ENCODE data around the gene GOLGA1.
"Not testable (repeated sequence)": the region's sequence is repeated elsewhere in the genome, so short reads cannot be mapped to it uniquely, and the experiment has no call there.

Gene GOLGA1, protein sequence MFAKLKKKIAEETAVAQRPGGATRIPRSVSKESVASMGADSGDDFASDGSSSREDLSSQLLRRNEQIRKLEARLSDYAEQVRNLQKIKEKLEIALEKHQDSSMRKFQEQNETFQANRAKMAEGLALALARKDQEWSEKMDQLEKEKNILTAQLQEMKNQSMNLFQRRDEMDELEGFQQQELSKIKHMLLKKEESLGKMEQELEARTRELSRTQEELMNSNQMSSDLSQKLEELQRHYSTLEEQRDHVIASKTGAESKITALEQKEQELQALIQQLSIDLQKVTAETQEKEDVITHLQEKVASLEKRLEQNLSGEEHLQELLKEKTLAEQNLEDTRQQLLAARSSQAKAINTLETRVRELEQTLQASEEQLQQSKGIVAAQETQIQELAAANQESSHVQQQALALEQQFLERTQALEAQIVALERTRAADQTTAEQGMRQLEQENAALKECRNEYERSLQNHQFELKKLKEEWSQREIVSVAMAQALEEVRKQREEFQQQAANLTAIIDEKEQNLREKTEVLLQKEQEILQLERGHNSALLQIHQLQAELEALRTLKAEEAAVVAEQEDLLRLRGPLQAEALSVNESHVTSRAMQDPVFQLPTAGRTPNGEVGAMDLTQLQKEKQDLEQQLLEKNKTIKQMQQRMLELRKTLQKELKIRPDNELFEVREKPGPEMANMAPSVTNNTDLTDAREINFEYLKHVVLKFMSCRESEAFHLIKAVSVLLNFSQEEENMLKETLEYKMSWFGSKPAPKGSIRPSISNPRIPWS

GRCh38 chr9:124940894-124941678 lies at the start of gene GOLGA1:
Gene GOLGA1 (minus strand): TSS chr9:124941083. CDS start chr9:124938711, 2,372 bp downstream.
- Histone ChIP-seq H3K36me3 (ENCODE audit: insufficient read depth, low read length) (peaks cover 11% of the 10 kb centered on the region), H3K4me1 (ENCODE audit: insufficient read depth, low read length) (peaks cover 11% of the 10 kb centered on the region), H3K4me3 (ENCODE audit: low read length) (peak within 1 kb of the TSS; percentile 93), H3K9me3 (ENCODE audit: low read length) (no peaks in the 10 kb centered on the region), H2AFZ (ENCODE audit: low read depth, low read length) (peak within 1 kb of the TSS; percentile 91), H3K27me3 (ENCODE audit: insufficient read depth, low read length) (no peaks in the 10 kb centered on the region)

- no peaks in the 10 kb centered on the region for H3K36me3 ChIP-seq (ENCODE audit: insufficient read depth, low read length)
- no peaks in the 10 kb centered on the region for H3K9me3 ChIP-seq (ENCODE audit: low read length)
- no peaks in the 10 kb centered on the region for H3K27me3 ChIP-seq (ENCODE audit: insufficient read depth, low read length)
- no peak overlapping the region for H3K4me3 ChIP-seq (ENCODE audit: low read length)
- H3K4me1 ChIP-seq (ENCODE audit: insufficient read depth, low read length): no peaks in the 10 kb centered on the region
- no peak overlapping the region for H2AFZ ChIP-seq (ENCODE audit: low read depth, low read length)
Measured at GRCh38 chr9:124983698-124984097, 42.8 kb upstream of the GOLGA1 start.

DNA sequence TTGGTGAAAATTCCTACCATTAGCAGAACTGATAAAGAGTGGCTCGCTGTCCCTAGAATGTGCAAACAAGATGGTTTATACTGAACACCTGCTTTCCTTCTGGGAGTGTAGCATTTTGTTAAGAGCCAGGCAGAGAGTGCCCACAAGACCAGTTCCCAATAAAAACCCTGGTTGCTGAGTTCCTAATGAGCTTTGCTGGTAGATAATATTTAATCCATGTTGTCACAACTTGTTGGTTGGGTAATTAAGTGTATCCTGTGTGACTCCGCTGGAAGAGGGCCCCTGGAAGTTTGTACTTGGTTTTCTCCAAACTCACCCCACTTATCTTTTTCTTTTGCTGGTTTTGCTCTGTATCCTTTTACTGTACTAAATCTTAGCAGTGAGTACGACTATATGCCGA lies 39.5 kb upstream of the GOLGA1 start:
- H2AFZ ChIP-seq (ENCODE audit: low read depth, low read length): no peak overlapping the region
- H3K4me3 ChIP-seq (ENCODE audit: low read length): no peak overlapping the region
- no peaks in the 10 kb centered on the region for H3K4me1 ChIP-seq (ENCODE audit: insufficient read depth, low read length)
- peaks cover 2% of the 10 kb centered on the region for H3K36me3 ChIP-seq (ENCODE audit: insufficient read depth, low read length)
- no peaks in the 10 kb centered on the region for H3K27me3 ChIP-seq (ENCODE audit: insufficient read depth, low read length)
- H3K9me3 ChIP-seq (ENCODE audit: low read length): no peaks in the 10 kb centered on the region

DNA sequence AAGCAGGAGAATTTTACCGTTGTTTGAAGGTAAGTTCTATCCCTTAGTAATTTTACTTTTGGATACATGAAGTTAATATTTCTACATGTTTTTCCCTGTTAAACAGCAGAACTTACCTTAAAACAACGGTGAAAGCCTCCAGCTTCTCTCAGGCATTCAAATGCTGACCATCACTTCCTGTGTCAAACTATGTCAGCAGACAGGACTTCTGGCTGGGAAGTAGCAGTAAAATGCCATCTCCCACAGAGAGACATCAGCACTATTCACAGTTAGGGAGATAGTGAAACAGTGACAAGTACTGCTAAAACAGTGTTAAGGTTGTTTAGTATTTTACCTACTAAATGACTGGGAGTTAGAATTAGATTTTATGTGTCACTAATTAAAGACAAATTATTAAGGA lies 34.2 kb upstream of the GOLGA1 start:
- Histone ChIP-seq H3K9me3 (ENCODE audit: low read length) (no peaks in the 10 kb centered on the region), H3K4me3 (ENCODE audit: low read length) (no peak overlapping the region), H3K4me1 (ENCODE audit: insufficient read depth, low read length) (no peaks in the 10 kb centered on the region), H2AFZ (ENCODE audit: low read depth, low read length) (no peak overlapping the region), H3K27me3 (ENCODE audit: insufficient read depth, low read length) (no peaks in the 10 kb centered on the region), H3K36me3 (ENCODE audit: insufficient read depth, low read length) (peaks cover 26% of the 10 kb centered on the region)

GRCh38 chr9:124973807-124974206 lies 32.9 kb upstream of the GOLGA1 start:
- Histone ChIP-seq H3K4me1 (ENCODE audit: insufficient read depth, low read length) (no peaks in the 10 kb centered on the region), H3K36me3 (ENCODE audit: insufficient read depth, low read length) (peaks cover 28% of the 10 kb centered on the region), H3K9me3 (ENCODE audit: low read length) (no peaks in the 10 kb centered on the region), H3K27me3 (ENCODE audit: insufficient read depth, low read length) (no peaks in the 10 kb centered on the region), H3K4me3 (ENCODE audit: low read length) (no peak overlapping the region), H2AFZ (ENCODE audit: low read depth, low read length) (no peak overlapping the region)

- no peak overlapping the region for H2AFZ ChIP-seq (ENCODE audit: low read depth, low read length)
- no peaks in the 10 kb centered on the region for H3K9me3 ChIP-seq (ENCODE audit: low read length)
- no peaks in the 10 kb centered on the region for H3K4me1 ChIP-seq (ENCODE audit: insufficient read depth, low read length)
- H3K4me3 ChIP-seq (ENCODE audit: low read length): no peak overlapping the region
- no peaks in the 10 kb centered on the region for H3K27me3 ChIP-seq (ENCODE audit: insufficient read depth, low read length)
- H3K36me3 ChIP-seq (ENCODE audit: insufficient read depth, low read length): peaks cover 34% of the 10 kb centered on the region
Measured at GRCh38 chr9:124972241-124972770, 31.4 kb upstream of the GOLGA1 start.

GRCh38 chr9:124969401-124969800 lies 28.5 kb upstream of the GOLGA1 start:
- H2AFZ ChIP-seq (ENCODE audit: low read depth, low read length): no peak overlapping the region
- H3K36me3 ChIP-seq (ENCODE audit: insufficient read depth, low read length): peaks cover 27% of the 10 kb centered on the region
- H3K27me3 ChIP-seq (ENCODE audit: insufficient read depth, low read length): no peaks in the 10 kb centered on the region
- no peak overlapping the region for H3K4me3 ChIP-seq (ENCODE audit: low read length)
- H3K9me3 ChIP-seq (ENCODE audit: low read length): no peaks in the 10 kb centered on the region
- H3K4me1 ChIP-seq (ENCODE audit: insufficient read depth, low read length): no peaks in the 10 kb centered on the region

DNA sequence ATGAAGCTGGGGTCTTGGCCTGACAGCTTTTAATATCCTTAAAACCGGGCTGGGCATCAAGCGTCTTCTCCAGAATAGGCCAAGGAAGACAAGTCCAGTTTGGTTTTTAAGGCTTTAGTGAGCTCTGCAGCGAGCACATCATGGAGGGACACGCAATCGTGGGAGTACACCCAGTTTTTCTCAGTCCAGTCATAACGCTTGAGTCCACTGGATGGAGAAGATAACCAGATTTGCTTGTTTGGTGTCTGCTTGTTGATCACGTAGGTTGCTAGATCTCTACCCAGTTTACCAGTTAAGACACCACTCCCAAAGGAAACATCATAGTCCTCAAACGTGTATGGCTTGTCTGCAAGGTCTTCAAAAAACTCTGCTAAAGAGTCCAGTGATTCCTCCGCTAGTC lies 27.4 kb upstream of the GOLGA1 start:
- no peak overlapping the region for H2AFZ ChIP-seq (ENCODE audit: low read depth, low read length)
- no peaks in the 10 kb centered on the region for H3K9me3 ChIP-seq (ENCODE audit: low read length)
- H3K36me3 ChIP-seq (ENCODE audit: insufficient read depth, low read length): peaks cover 21% of the 10 kb centered on the region
- H3K27me3 ChIP-seq (ENCODE audit: insufficient read depth, low read length): no peaks in the 10 kb centered on the region
- no peaks in the 10 kb centered on the region for H3K4me1 ChIP-seq (ENCODE audit: insufficient read depth, low read length)
- H3K4me3 ChIP-seq (ENCODE audit: low read length): no peak overlapping the region

- not testable (repeated sequence) for H3K4me3 ChIP-seq (ENCODE audit: low read length); H3K4me1 ChIP-seq (ENCODE audit: insufficient read depth, low read length); H2AFZ ChIP-seq (ENCODE audit: low read depth, low read length); H3K9me3 ChIP-seq (ENCODE audit: low read length); H3K27me3 ChIP-seq (ENCODE audit: insufficient read depth, low read length)
- H3K36me3 ChIP-seq (ENCODE audit: insufficient read depth, low read length): peaks cover 14% of the 10 kb centered on the region
Measured at GRCh38 chr9:124965775-124966568, 25.1 kb upstream of the GOLGA1 start.

- Histone ChIP-seq H3K9me3 (ENCODE audit: low read length) (no peaks in the 10 kb centered on the region), H3K36me3 (ENCODE audit: insufficient read depth, low read length) (peaks cover 13% of the 10 kb centered on the region), H3K4me1 (ENCODE audit: insufficient read depth, low read length) (no peaks in the 10 kb centered on the region), H2AFZ (ENCODE audit: low read depth, low read length) (no peak overlapping the region), H3K27me3 (ENCODE audit: insufficient read depth, low read length) (no peaks in the 10 kb centered on the region), H3K4me3 (ENCODE audit: low read length) (no peak overlapping the region)
Measured at GRCh38 chr9:124964604-124965003, 23.7 kb upstream of the GOLGA1 start.

GRCh38 chr9:124964056-124964455 lies 23.2 kb upstream of the GOLGA1 start:
- H3K27me3 ChIP-seq (ENCODE audit: insufficient read depth, low read length): no peaks in the 10 kb centered on the region
- no peak overlapping the region for H2AFZ ChIP-seq (ENCODE audit: low read depth, low read length)
- H3K36me3 ChIP-seq (ENCODE audit: insufficient read depth, low read length): peaks cover 13% of the 10 kb centered on the region
- no peaks in the 10 kb centered on the region for H3K9me3 ChIP-seq (ENCODE audit: low read length)
- no peak overlapping the region for H3K4me3 ChIP-seq (ENCODE audit: low read length)
- no peaks in the 10 kb centered on the region for H3K4me1 ChIP-seq (ENCODE audit: insufficient read depth, low read length)

DNA sequence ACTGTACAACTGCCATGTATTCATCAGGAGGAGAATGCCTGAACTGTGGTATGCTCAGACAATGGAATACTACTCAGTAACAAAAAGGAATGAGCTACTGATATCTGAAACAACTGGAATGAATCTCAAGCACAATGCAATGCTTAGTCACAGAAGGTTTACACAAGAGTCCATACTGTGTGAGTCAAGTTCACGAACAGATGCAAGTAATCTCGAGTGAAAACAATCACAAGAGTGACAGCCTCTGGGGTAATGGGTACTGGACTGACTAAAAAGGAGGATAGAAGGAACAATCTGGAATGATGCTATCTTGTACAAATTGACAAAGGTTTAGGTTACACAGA lies 19.5 kb upstream of the GOLGA1 start:
- Histone ChIP-seq H3K4me3 (ENCODE audit: low read length) (no peak overlapping the region), H3K27me3 (ENCODE audit: insufficient read depth, low read length) (no peaks in the 10 kb centered on the region), H3K36me3 (ENCODE audit: insufficient read depth, low read length) (peaks cover 3% of the 10 kb centered on the region), H3K9me3 (ENCODE audit: low read length) (no peaks in the 10 kb centered on the region), H3K4me1 (ENCODE audit: insufficient read depth, low read length) (no peaks in the 10 kb centered on the region), H2AFZ (ENCODE audit: low read depth, low read length) (no peak overlapping the region)
